Mucosa of descending colon (tissue), 3 donors: ENCODE results near the gene TNNT1. TPM values are rescaled to one million over a fixed set of nuclear protein-coding genes. Genes with fewer than 3 reads are reported as not detected.

Experiments used
- ATAC-seq: fragments of 200-7000 bp; cut with Tn5 transposase; one replicate; pipeline ENCODE4 v1.9.1; 2020; ENCODE audit warnings: mild to moderate bottlenecking, moderate library complexity
- DNase-seq, 3 donors: peaks; one replicate each; pipeline ENCODE4 v3.0.0-alpha.2; 2020
- H3K36me3 ChIP-seq: fragments of 200-600 bp; one replicate; pipeline ENCODE4 v1.8.0; 2021; ENCODE audit warnings: low read depth, mild to moderate bottlenecking
- H3K4me1 ChIP-seq: fragments of 200-600 bp; one replicate; pipeline ENCODE4 v1.8.0; 2021; ENCODE audit warnings: low read depth, mild to moderate bottlenecking
- H3K4me3 ChIP-seq: fragments of 200-600 bp; one replicate; pipeline ENCODE4 v1.8.0; 2021; ENCODE audit warnings: mild to moderate bottlenecking
- H3K9me3 ChIP-seq: fragments of 200-600 bp; one replicate; pipeline ENCODE4 v1.8.0; 2021; ENCODE audit warnings: mild to moderate bottlenecking
- CTCF ChIP-seq: fragments of 200-600 bp; IDR thresholded peaks from one replicate; pipeline ENCODE4 v1.8.0; 2022; ENCODE audit warnings: antibody characterized with exemption, mild to moderate bottlenecking
- intact Hi-C, 2 donors: fragments of 100-400 bp; cut with DNase I in 1 of 2; cut with micrococcal nuclease in 1 of 2; formaldehyde crosslinking; loops; one replicate each; pipeline versions ENCODE4 v1.11.0 to v1.11.1; 2022; cut with DNase I, micrococcal nuclease
- total RNA-seq, 3 donors: library from RNA; stranded (reverse); fragmentation: NEBNext Ultra II Directional in 2 of 3; extraction: Animal tissue kit (Norgen Biotek cat#: 25700) in 2 of 3; gene quantifications; one replicate each; pipeline versions ENCODE4 v1.2.1 to v1.2.4, GENCODE V29; 2021 to 2023
- donor health status: DM: no; HTN: no; CAD: no; lungs with moderate emphysema.
- donor health status: DM: no; HTN: no; CAD: no.
- donor health status: DM: no; HTN: yes; CAD: no.

TNNT1 gene
- total RNA-seq, 3 donors from 2014 or later: 0.63 to 1.1 (median 0.65) TPM

- Histone ChIP-seq H3K36me3 (no peaks in the 10 kb centered on the region), H3K4me3 (no peak overlapping the region), H3K4me1 (peaks cover 5% of the 10 kb centered on the region), H3K9me3 (no peaks in the 10 kb centered on the region)
- intact Hi-C loops: no loop called here
- ATAC-seq (peak; percentile 82), DNase-seq (peak; percentile 62 to 70 (median 67))
- no peak for TF ChIP-seq CTCF
Measured at GRCh38 chr19:55165952-55166529, 17.0 kb upstream of the TNNT1 start.

GRCh38 chr19:55161571-55162322, 12.7 kb upstream of the TNNT1 start:
- no peak for TF ChIP-seq CTCF
- ATAC-seq: no peak
- H3K4me3 ChIP-seq: no peak overlapping the region
- intact Hi-C loops: no loop called here
- no peaks in the 10 kb centered on the region for H3K36me3 ChIP-seq
- no peak for DNase-seq
- H3K9me3 ChIP-seq: no peaks in the 10 kb centered on the region
- H3K4me1 ChIP-seq: peaks cover 2% of the 10 kb centered on the region

GRCh38 chr19:55160986-55161365, 12.0 kb upstream of the TNNT1 start:
- Histone ChIP-seq H3K9me3 (no peaks in the 10 kb centered on the region), H3K36me3 (no peaks in the 10 kb centered on the region), H3K4me1 (no peaks in the 10 kb centered on the region), H3K4me3 (no peak overlapping the region)
- ATAC-seq: no peak
- no peak for TF ChIP-seq CTCF
- intact Hi-C loops: no loop called here
- DNase-seq: no peak

GRCh38 chr19:55160128-55160985, 11.4 kb upstream of the TNNT1 start:
- Histone ChIP-seq H3K4me3 (no peak overlapping the region), H3K4me1 (no peaks in the 10 kb centered on the region), H3K9me3 (no peaks in the 10 kb centered on the region), H3K36me3 (no peaks in the 10 kb centered on the region)
- intact Hi-C loops: no loop called here
- DNase-seq (peak; percentile 92), ATAC-seq (peak; percentile 97)
- TF ChIP-seq CTCF: peak; percentile 87

- ATAC-seq: no peak
- intact Hi-C loops: no loop called here
- H3K4me1 ChIP-seq: no peaks in the 10 kb centered on the region
Measured at GRCh38 chr19:55158848-55159749, 10.1 kb upstream of the TNNT1 start.

More at GRCh38 chr19:55158848-55159749, 10.1 kb upstream of the TNNT1 start:
- Histone ChIP-seq H3K4me3 (no peak overlapping the region), H3K36me3 (no peaks in the 10 kb centered on the region), H3K9me3 (no peaks in the 10 kb centered on the region)
- DNase-seq: no peak
- TF ChIP-seq CTCF: no peak
